ENCODE data around the gene KLHL6.
"Not testable (repeated sequence)": the region's sequence is repeated elsewhere in the genome, so short reads cannot be mapped to it uniquely, and the experiment has no call there.

The KLHL6 gene

DNA sequence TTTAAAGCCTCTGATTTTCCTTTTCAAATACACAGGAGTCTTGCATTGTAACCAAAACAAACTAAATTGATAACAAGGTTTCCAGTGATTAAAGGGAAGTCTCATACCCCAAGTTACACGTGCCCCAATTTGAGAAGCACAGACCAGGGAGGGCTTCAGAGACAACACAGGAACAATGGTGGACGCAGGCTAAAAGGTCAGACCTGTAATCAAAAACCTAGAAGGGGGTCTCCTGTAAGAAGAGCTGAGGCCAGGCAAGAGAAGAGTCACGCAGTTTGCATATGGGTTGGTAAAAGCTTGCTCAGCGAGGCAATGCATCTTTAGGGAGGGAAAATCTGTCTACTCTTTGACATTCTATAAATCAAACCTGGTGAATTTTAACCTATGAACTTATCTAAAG lies 68.5 kb downstream of the KLHL6 start:
- no CpG with 5 or more reads among the region's 4 CpGs for WGBS (ENCODE audit: insufficient coverage, insufficient read length)
- Histone ChIP-seq H3K9me3 (ENCODE audit: control insufficient read depth, insufficient read depth, low read length) (no peaks in the 10 kb centered on the region), H3K27me3 (ENCODE audit: control insufficient read depth, insufficient read depth, low read length) (no peaks in the 10 kb centered on the region), H3K4me1 (ENCODE audit: control insufficient read depth, insufficient read depth, low read length) (no peaks in the 10 kb centered on the region; the same call in 1 of the 2 replicates), H3K27ac (ENCODE audit: low read length) (no peak overlapping the region), H3K36me3 (ENCODE audit: control insufficient read depth, insufficient read depth, low read length) (no peaks in the 10 kb centered on the region), H3K4me3 (ENCODE audit: low read length) (no peak overlapping the region)
- DNase-seq (ENCODE audit: low read depth, low spot score): no peak

DNA sequence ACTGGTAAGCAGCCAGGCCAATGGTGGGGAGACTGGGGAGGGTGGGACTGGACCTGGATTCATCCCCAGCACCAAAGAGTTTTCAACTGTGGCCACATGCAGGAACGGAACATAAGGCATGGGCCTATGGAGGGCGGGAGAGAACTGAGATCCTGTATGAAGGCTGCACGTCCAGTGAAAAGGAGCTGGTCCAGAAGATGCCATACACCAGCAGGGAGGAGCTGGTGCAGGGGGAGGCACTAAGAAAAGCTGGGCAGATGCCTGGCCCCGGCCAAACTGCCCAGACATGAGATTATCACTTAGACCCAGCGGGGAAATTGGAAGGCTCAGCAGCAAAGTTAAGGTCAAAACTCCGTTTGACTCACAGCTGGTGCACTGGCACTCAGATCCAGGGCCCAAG lies 69.0 kb downstream of the KLHL6 start:
- H3K27ac ChIP-seq (ENCODE audit: low read length): no peak overlapping the region
- H3K9me3 ChIP-seq (ENCODE audit: control insufficient read depth, insufficient read depth, low read length): no peaks in the 10 kb centered on the region
- H3K4me1 ChIP-seq (ENCODE audit: control insufficient read depth, insufficient read depth, low read length): no peaks in the 10 kb centered on the region; the same call in 1 of the 2 replicates
- DNase-seq (ENCODE audit: low read depth, low spot score): no peak
- H3K4me3 ChIP-seq (ENCODE audit: low read length): no peak overlapping the region
- WGBS (ENCODE audit: insufficient coverage, insufficient read length): no CpG with 5 or more reads among the region's 6 CpGs
- H3K36me3 ChIP-seq (ENCODE audit: control insufficient read depth, insufficient read depth, low read length): no peaks in the 10 kb centered on the region
- H3K27me3 ChIP-seq (ENCODE audit: control insufficient read depth, insufficient read depth, low read length): no peaks in the 10 kb centered on the region

DNA sequence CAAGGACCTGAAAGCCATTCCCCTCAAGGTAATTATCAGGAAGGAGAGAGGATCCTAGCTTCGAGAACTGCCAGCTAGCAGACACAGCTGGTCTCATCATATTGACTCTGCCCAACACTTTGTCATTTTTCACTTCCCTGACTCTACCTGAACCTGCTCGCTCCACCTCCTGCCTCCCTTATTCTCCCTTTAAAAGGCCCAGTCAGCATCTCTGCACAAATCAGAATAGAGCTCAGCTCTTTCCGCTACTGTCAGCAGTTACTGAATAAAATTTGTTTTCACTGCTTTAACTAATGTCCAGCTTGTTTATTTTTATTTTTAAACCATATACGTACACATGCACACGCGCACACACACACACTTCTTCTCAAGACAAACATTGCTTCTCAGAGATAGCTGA lies 69.9 kb downstream of the KLHL6 start:
- DNase-seq (ENCODE audit: low read depth, low spot score): no peak
- Histone ChIP-seq H3K27ac (ENCODE audit: low read length) (no peak overlapping the region), H3K4me1 (ENCODE audit: control insufficient read depth, insufficient read depth, low read length) (no peaks in the 10 kb centered on the region; the same call in 1 of the 2 replicates), H3K36me3 (ENCODE audit: control insufficient read depth, insufficient read depth, low read length) (no peaks in the 10 kb centered on the region), H3K4me3 (ENCODE audit: low read length) (no peak overlapping the region), H3K9me3 (ENCODE audit: control insufficient read depth, insufficient read depth, low read length) (no peaks in the 10 kb centered on the region), H3K27me3 (ENCODE audit: control insufficient read depth, insufficient read depth, low read length) (no peaks in the 10 kb centered on the region)
- WGBS (ENCODE audit: insufficient coverage, insufficient read length): no CpG with 5 or more reads among the region's 6 CpGs

DNA sequence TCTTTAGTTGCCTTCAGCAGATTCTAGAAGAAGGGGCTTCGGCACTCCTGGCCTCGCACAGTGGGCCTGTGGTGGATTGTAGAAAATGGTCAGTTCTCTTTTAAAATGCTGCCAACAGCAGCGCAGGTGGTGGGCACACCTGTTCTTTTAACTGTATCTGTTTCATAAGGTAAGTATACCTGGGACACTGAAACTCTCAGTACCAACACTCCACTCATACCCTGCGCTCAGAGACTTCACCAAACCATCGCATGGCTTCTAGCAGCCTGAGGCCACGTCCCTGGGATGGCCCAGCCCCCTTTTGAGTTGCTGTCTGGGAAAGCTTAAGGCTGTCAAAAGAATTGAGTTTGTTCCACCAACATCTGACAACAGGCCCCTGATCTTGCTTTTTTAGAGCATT lies 70.4 kb downstream of the KLHL6 start:
- no peak overlapping the region for H3K27ac ChIP-seq (ENCODE audit: low read length)
- WGBS (ENCODE audit: insufficient coverage, insufficient read length): no CpG with 5 or more reads among the region's 6 CpGs

DNA sequence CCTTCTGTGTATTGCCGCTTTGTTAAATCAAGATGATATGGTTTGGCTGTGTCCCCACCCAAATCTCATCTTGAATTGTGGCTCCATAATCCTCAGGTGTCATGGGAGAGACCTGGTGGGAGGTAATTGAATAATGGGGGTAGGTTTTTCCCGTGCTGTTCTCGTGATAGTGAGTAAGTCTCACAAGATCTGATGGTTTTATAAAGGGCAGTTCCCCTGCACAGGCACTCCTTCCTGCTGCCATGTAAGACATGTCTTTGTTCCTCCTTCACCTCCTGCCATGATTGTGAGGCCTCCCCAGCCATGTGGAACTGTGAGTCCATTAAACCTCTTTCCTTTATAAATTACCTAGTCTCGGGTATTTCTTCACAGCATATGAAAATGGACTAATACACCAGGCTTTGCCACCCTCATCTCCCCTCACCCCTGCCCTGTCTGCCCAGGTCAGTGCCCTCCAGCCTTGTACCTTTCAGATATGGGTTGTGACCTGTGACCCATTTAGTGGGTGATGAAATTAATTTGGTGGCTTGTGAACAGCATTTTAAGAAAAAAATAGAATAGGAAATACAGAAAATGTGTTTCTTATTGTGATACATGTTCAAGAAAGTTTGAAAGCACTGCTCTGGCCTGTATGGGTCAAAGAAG lies 71.0 kb downstream of the KLHL6 start:
- Histone ChIP-seq H3K4me1 (ENCODE audit: control insufficient read depth, insufficient read depth, low read length) (peaks cover 1% of the 10 kb centered on the region; the same call in 1 of the 2 replicates), H3K9me3 (ENCODE audit: control insufficient read depth, insufficient read depth, low read length) (no peaks in the 10 kb centered on the region), H3K4me3 (ENCODE audit: low read length) (no peak overlapping the region), H3K27me3 (ENCODE audit: control insufficient read depth, insufficient read depth, low read length) (no peaks in the 10 kb centered on the region), H3K36me3 (ENCODE audit: control insufficient read depth, insufficient read depth, low read length) (no peaks in the 10 kb centered on the region), H3K27ac (ENCODE audit: low read length) (no peak overlapping the region)
- no peak for DNase-seq (ENCODE audit: low read depth, low spot score)
- WGBS (ENCODE audit: insufficient coverage, insufficient read length): no CpG with 5 or more reads among the region's 4 CpGs

More for the DNA sequence above, 70.4 kb downstream of the KLHL6 start:
- Histone ChIP-seq H3K27me3 (ENCODE audit: control insufficient read depth, insufficient read depth, low read length) (no peaks in the 10 kb centered on the region), H3K9me3 (ENCODE audit: control insufficient read depth, insufficient read depth, low read length) (no peaks in the 10 kb centered on the region), H3K4me3 (ENCODE audit: low read length) (no peak overlapping the region), H3K4me1 (ENCODE audit: control insufficient read depth, insufficient read depth, low read length) (no peaks in the 10 kb centered on the region; the same call in 1 of the 2 replicates), H3K36me3 (ENCODE audit: control insufficient read depth, insufficient read depth, low read length) (no peaks in the 10 kb centered on the region)
- DNase-seq (ENCODE audit: low read depth, low spot score): no peak

DNA sequence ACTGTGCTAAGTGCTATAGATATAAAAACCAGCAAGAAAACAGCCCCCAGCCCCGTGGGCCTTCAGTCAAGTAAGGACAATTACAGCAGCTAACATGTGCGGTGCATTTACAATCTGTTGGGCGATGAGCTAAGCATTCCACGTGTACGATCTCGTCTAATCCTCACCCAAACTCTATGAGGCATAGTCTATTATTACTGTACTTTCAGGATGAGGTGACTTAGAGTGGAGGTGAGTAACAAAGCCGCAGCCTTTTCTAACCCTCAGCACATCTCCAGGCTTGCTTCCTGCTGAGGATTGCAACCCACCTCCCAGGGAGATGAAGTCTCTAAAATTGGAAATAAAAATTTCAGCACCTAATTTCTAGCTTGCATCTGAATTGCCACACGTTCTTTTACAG lies 73.9 kb downstream of the KLHL6 start:
- no peaks in the 10 kb centered on the region for H3K27me3 ChIP-seq (ENCODE audit: control insufficient read depth, insufficient read depth, low read length)
- H3K9me3 ChIP-seq (ENCODE audit: control insufficient read depth, insufficient read depth, low read length): no peaks in the 10 kb centered on the region
- no peak overlapping the region for H3K4me3 ChIP-seq (ENCODE audit: low read length)
- H3K27ac ChIP-seq (ENCODE audit: low read length): no peak overlapping the region
- no CpG with 5 or more reads among the region's 8 CpGs for WGBS (ENCODE audit: insufficient coverage, insufficient read length)
- DNase-seq (ENCODE audit: low read depth, low spot score): no peak
- no peaks in the 10 kb centered on the region for H3K36me3 ChIP-seq (ENCODE audit: control insufficient read depth, insufficient read depth, low read length)
- peaks cover 1% of the 10 kb centered on the region for H3K4me1 ChIP-seq (ENCODE audit: control insufficient read depth, insufficient read depth, low read length)

DNA sequence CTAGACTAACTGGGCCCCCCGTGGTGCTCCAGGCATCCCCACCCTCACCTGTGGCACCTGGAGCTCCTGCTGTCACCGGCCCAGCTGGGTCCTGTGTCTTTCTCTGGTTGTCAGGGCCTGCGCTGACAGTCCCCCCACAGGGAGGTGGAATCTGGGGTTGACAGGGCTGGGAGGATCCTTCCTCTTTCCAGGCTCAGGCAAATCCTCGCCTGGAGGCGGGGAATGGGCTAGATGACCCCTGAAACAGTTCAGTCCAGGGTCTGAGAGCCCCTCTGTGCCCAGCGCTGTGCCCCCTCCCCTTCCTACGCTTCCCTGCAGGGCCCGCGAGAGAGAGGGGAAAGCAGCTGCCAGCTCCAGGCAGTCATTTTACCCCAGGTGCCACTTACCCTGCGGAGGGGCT lies 77.0 kb downstream of the KLHL6 start:
- Histone ChIP-seq H3K27me3 (ENCODE audit: control insufficient read depth, insufficient read depth, low read length) (no peaks in the 10 kb centered on the region), H3K4me3 (ENCODE audit: low read length) (no peak overlapping the region), H3K4me1 (ENCODE audit: control insufficient read depth, insufficient read depth, low read length) (peaks cover 1% of the 10 kb centered on the region), H3K27ac (ENCODE audit: low read length) (no peak overlapping the region), H3K36me3 (ENCODE audit: control insufficient read depth, insufficient read depth, low read length) (no peaks in the 10 kb centered on the region), H3K9me3 (ENCODE audit: control insufficient read depth, insufficient read depth, low read length) (no peaks in the 10 kb centered on the region)
- DNase-seq (ENCODE audit: low read depth, low spot score): no peak
- WGBS (ENCODE audit: insufficient coverage, insufficient read length): no CpG with 5 or more reads among the region's 10 CpGs

DNA sequence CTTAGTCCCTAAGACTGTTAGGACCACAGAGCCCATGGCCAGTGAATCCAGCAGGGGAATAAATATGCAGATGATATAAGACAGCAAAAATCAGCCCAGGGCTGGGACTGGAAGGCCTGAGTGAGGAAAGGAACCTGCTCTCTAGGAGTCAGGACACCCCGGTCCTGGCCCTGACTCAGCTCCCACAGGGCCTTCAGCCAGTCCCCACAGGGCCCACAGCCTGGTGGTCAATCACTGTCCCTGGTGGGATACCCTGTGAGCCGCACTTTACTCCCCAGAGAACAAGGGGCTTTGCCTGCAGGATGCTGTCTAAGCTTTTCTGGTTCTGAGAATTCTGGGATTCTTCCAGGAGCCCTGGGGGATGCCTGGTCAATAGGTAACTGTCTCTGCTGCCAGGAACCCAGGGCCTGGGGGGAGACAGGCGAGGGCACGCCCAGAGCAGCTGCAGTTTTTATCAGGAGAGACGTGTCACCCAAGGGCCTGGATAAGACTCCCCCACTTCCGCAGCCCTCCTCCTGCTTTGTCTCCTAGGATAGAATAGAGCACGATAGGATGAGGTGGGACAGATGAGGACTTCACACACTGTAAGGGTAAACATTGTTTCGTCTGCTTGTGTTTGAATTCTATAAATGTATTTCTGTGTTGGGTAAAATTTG lies 77.6 kb downstream of the KLHL6 start:
- WGBS (ENCODE audit: insufficient coverage, insufficient read length): no CpG with 5 or more reads among the region's 8 CpGs
- H3K36me3 ChIP-seq (ENCODE audit: control insufficient read depth, insufficient read depth, low read length): no peaks in the 10 kb centered on the region
- no peak for DNase-seq (ENCODE audit: low read depth, low spot score)
- H3K4me1 ChIP-seq (ENCODE audit: control insufficient read depth, insufficient read depth, low read length): peaks cover 1% of the 10 kb centered on the region
- no peaks in the 10 kb centered on the region for H3K27me3 ChIP-seq (ENCODE audit: control insufficient read depth, insufficient read depth, low read length)
- no peak overlapping the region for H3K27ac ChIP-seq (ENCODE audit: low read length)
- H3K9me3 ChIP-seq (ENCODE audit: control insufficient read depth, insufficient read depth, low read length): no peaks in the 10 kb centered on the region
- no peak overlapping the region for H3K4me3 ChIP-seq (ENCODE audit: low read length)

DNA sequence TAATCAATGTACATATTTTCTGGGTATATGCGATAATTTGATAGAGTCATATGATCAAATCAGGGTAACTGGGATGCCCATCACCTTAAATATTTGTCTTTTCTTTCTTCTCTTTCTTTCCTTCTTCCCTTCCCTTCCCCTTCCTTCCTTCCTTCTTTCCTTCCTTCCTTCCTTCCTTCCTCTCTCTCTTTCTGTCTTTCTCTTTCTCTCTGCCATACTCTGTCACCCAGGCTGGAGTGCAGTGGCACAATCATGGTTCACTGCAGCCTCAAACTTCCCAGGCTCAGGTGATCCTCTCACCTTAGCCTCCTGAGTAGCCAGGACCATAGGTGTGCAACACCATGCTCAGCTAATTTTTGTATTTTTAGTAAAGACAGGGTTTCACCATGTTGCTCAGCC lies 79.7 kb downstream of the KLHL6 start:
- not testable (repeated sequence) for H3K4me1 ChIP-seq (ENCODE audit: control insufficient read depth, insufficient read depth, low read length); H3K36me3 ChIP-seq (ENCODE audit: control insufficient read depth, insufficient read depth, low read length); H3K27ac ChIP-seq (ENCODE audit: low read length); DNase-seq (ENCODE audit: low read depth, low spot score); H3K27me3 ChIP-seq (ENCODE audit: control insufficient read depth, insufficient read depth, low read length); H3K4me3 ChIP-seq (ENCODE audit: low read length); H3K9me3 ChIP-seq (ENCODE audit: control insufficient read depth, insufficient read depth, low read length)
- WGBS (ENCODE audit: insufficient coverage, insufficient read length): no CpG with 5 or more reads among the region's 1 CpG

DNA sequence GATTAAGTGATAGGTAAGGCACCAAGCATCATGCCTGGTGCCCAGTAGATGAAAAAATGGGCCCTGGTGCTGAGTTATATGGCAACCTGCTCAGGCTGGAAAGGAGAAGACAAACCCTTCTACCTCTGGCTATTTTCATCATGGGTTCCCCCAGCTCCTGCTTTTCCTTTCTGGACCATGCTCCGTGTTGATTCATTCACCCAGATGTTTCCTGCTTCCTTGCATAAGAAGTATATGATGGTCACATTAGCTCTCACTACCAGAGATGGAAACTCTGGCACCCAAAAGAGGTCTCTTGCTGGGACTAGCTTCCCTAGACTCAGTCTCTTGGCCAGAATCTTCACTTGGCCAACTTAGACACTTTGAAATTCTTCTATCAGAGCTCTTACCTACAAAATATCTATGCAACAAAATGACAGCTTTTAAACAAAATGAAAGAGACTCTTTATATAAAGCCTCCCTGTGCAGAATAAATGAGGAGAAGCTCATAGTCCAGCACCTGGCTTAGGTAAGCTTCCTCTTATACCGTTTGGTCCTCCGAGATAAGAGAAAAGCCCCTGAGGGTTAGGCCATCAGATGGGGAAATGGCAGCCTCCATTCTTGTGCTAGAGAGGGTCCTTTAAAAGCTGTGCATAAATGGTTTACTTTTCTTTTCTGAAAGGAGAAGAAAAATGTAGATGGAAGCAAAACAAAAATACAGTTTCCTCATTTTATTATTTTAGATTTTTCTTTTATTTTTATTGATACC lies 80.3 kb downstream of the KLHL6 start:
- Histone ChIP-seq H3K36me3 (ENCODE audit: control insufficient read depth, insufficient read depth, low read length) (no peaks in the 10 kb centered on the region), H3K4me3 (ENCODE audit: low read length) (no peak overlapping the region), H3K27me3 (ENCODE audit: control insufficient read depth, insufficient read depth, low read length) (no peaks in the 10 kb centered on the region), H3K27ac (ENCODE audit: low read length) (no peak overlapping the region), H3K4me1 (ENCODE audit: control insufficient read depth, insufficient read depth, low read length) (peaks cover 1% of the 10 kb centered on the region), H3K9me3 (ENCODE audit: control insufficient read depth, insufficient read depth, low read length) (no peaks in the 10 kb centered on the region)
- DNase-seq (ENCODE audit: low read depth, low spot score): no peak
- WGBS (ENCODE audit: insufficient coverage, insufficient read length): no CpG with 5 or more reads among the region's 3 CpGs
